GM23248 (cell line): ENCODE data around the gene HSPA12A.

Source experiments
- EZH2 ChIP-seq: fragments of 200-600 bp; sonication (generic); IDR thresholded peaks from 2 replicates; pipeline ENCODE4 v1.6.1; 2018; ENCODE audit warnings: antibody characterized with exemption, mild to moderate bottlenecking; ENCODE audit not compliant: insufficient read depth, poor library complexity, severe bottlenecking
- EZH2phosphoT487 ChIP-seq: fragments of 200-600 bp; sonication (generic); IDR thresholded peaks from 2 replicates; pipeline ENCODE4 v1.6.1; 2018; ENCODE audit warnings: antibody characterized with exemption, moderate library complexity, mild to moderate bottlenecking, low read depth; ENCODE audit not compliant: insufficient read depth

- TF ChIP-seq EZH2 (no peak), EZH2phosphoT487 (no peak)
These were observed 74.3 kb downstream of the HSPA12A start for GRCh38 chr10:116668018-116668417.
